ENCODE measurements around the gene SIAH3.

DNA sequence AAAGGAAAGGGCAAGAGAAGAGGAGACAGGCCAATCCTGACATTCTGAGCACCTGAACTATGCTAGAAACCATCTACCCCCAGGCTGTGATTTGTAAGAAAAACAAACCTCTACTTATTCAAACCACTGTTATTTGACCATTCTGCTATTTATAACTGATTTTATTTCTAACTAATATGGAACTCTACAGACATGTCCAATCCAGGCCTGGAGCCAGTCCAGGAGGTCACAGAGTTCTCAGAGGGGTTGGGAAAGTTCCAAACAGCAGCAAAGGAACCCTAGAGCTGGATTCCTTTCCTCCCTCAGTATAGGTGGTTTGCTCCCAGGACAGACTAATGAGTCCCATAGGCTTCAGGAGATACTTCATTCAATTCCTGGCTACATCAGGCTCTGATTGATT is 24.2 kb downstream of the SIAH3 start:
- no peak for TF ChIP-seq CEBPB (IDR thresholded peaks at IDR 0.05; ENCODE audit: low read depth)
- TF ChIP-seq, protein P1, sequence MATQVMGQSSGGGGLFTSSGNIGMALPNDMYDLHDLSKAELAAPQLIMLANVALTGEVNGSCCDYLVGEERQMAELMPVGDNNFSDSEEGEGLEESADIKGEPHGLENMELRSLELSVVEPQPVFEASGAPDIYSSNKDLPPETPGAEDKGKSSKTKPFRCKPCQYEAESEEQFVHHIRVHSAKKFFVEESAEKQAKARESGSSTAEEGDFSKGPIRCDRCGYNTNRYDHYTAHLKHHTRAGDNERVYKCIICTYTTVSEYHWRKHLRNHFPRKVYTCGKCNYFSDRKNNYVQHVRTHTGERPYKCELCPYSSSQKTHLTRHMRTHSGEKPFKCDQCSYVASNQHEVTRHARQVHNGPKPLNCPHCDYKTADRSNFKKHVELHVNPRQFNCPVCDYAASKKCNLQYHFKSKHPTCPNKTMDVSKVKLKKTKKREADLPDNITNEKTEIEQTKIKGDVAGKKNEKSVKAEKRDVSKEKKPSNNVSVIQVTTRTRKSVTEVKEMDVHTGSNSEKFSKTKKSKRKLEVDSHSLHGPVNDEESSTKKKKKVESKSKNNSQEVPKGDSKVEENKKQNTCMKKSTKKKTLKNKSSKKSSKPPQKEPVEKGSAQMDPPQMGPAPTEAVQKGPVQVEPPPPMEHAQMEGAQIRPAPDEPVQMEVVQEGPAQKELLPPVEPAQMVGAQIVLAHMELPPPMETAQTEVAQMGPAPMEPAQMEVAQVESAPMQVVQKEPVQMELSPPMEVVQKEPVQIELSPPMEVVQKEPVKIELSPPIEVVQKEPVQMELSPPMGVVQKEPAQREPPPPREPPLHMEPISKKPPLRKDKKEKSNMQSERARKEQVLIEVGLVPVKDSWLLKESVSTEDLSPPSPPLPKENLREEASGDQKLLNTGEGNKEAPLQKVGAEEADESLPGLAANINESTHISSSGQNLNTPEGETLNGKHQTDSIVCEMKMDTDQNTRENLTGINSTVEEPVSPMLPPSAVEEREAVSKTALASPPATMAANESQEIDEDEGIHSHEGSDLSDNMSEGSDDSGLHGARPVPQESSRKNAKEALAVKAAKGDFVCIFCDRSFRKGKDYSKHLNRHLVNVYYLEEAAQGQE (IDR thresholded peaks at IDR 0.05; ENCODE audit: low read depth), result no peak
- TF ChIP-seq CTCF (IDR thresholded peaks at IDR 0.05 in 2 of 3, conservative IDR thresholded peaks at IDR 0.05 in 1 of 3; ENCODE audit: borderline replicate concordance in 1 of 3, insufficient read depth in 1 of 3, low read depth in 2 of 3, low read length in 2 of 3), result no peak
